GM12874 (cell line): ENCODE measurements around the gene MOB2.

Experiments used
- TF ChIP-seq, protein P1 (sequence below): IDR thresholded peaks from 2 replicates; pipeline ENCODE4 v1.5.1; 2011; ENCODE audit warnings: low read depth, mild to moderate bottlenecking, control low read depth, low read length, moderate library complexity; ENCODE audit not compliant: insufficient read depth

Gene MOB2

DNA sequence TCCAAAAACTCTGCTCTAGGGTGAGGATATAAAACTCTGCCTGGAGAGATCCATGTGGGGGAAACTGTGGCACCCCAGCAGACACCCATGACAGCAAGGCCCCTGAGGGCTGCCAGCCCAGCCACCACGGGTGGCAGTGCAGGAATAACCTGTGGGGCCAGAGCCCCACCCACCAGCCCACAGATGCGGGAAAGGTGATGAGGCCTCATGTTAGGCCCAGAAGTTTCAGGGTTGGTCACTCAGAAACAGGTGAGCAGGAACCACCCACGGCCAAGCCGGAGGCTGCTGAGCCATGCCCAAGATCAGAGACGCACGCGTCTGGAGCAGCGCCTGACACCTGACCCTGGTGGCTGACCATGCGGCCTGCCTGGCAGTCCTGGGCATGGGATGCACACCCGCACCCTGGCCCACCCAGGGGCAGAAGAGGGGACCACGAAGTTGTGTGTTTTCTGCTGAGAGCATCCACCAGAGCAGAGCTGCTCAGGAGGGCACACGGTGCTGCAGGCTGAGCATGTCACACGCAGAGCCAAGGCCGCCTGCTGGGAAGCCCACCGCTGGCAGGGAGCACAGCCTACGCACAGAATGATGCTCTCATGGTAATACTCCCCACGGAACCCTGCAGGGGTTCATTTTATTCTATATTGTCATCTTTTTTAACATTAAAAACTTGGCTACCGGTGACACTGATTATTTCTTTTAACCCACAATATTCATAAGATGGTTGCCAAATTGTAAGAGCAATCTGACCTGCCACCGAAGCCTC is 44.3 kb upstream of the MOB2 start:
- TF ChIP-seq, protein P1, sequence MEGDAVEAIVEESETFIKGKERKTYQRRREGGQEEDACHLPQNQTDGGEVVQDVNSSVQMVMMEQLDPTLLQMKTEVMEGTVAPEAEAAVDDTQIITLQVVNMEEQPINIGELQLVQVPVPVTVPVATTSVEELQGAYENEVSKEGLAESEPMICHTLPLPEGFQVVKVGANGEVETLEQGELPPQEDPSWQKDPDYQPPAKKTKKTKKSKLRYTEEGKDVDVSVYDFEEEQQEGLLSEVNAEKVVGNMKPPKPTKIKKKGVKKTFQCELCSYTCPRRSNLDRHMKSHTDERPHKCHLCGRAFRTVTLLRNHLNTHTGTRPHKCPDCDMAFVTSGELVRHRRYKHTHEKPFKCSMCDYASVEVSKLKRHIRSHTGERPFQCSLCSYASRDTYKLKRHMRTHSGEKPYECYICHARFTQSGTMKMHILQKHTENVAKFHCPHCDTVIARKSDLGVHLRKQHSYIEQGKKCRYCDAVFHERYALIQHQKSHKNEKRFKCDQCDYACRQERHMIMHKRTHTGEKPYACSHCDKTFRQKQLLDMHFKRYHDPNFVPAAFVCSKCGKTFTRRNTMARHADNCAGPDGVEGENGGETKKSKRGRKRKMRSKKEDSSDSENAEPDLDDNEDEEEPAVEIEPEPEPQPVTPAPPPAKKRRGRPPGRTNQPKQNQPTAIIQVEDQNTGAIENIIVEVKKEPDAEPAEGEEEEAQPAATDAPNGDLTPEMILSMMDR = no peak

DNA sequence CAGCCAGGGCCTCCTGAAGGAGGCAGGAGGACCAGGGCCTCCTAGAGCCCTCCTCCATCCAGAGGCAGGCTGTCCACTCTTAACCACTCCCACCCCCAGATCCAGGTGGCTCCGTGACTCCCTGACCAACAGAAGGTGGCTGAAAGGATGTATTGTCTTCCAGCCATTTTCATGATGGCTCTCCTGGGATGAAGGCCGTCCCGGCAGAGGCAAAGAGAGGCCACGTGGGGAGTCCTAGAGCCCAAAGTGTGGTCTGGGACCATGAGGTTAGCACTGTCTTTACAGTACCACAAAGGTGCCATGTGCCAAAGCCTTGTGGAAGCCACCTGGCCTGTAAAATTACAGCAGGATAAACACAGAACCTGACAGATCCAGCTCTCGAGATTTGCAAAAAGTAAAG is 43.2 kb upstream of the MOB2 start:
- TF ChIP-seq, protein P1 = no peak

DNA sequence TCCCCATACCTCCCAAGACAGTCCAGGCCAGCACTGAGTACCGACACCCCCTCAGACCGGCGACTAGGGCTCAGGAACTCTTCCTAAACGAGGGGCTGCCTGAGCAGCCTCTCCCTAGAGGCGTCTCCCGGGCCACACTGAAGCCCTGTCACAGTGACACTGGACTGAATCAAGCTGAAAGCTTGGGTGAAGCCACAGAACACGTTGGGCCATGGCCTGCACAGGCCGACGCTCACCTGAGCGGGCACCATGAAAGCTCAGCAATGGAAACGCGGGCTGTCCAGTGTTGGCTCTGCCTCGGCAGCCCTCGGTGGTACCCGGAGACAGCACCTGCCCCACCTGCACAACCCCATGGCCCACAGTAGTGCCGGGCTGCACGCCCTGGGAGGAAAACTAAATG is 42.7 kb upstream of the MOB2 start:
- TF ChIP-seq, protein P1 = no peak

DNA sequence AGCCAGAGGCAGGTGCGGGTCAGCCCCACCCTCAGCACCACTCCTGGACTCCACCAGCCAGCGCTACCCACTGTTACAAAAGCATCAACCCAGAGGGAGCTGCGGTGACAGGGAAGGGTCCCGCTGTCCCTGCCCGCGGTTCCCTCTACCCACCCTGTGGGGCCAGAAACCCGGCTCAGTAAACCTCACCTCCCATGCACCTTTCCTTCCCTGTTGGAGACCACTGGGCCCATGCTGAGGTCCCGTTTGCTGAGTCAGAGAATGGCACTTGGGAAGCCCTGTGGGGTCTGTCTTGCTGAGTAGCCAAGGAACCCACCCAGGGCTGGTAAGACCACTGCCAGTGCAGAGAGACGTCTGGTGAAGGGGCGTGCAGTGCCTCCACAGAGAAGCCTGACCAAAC is 42.1 kb upstream of the MOB2 start:
- TF ChIP-seq, protein P1 = no peak

DNA sequence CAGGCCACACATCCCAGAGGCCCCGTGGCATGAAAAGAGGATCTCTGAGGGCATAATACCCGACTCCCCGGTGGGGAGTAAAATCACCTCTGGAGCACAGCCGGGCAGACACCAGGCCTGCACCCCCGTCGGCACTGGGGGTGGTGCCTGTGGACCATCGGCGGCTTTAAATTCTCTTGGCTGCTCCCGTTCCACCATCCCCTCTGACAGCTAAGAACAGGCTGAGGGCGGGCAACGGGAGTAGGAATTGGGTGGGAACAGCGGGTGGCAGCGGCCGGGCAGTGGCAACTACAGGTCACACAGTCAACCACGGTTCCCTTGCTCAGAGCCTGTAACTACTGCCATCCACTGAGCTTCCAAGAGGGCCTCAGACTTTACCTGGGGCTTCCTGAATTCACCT is 40.2 kb upstream of the MOB2 start:
- TF ChIP-seq, protein P1 = no peak

DNA sequence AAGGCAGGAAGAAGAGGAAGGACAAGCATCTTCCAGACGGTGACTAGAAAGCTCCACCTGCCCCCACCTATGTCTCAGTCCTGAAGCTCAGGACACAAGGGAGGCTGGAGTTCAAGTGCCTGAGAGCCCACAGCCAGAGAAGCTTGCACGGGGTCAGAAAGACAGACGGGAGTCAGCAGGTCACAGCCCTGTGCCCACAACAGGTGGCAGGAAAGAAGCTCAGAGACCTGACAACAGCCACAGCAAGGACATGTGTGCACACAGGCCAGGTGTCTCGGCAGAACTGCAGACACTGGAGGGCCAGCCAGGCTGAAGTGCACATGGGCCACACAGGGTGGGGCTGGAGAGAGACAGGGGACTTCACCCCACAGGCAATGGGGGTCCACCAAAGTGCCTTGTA is 37.2 kb upstream of the MOB2 start:
- TF ChIP-seq, protein P1 = no peak

DNA sequence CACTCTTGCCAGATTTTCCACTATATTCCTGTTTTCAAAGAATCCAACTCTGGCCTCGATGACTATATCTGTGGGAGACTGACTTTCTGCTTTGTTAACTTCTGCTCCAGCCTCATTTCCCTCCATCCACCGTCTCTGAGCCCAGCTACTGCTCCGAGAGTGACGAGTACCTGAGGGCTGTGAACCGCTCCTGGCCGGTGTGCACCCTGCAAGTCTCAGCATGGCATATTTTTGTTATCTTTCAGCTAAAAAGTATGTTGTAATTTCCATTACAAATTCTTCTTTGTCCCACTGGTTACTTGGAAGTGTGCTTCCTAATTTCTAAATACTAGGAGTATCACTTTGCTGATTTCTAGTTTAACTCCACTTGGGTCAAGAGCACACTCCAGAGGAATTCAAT is 36.5 kb upstream of the MOB2 start:
- TF ChIP-seq, protein P1 = no peak
